ENCODE results near the gene NHSL1.
A peak's percentile ranks its signal among the peaks of the same experiment; 100 is the strongest.

Gene NHSL1

GRCh38 chr6:138410972-138411880 is 88.1 kb downstream of the NHSL1 start:
- TF ChIP-seq, protein P1, sequence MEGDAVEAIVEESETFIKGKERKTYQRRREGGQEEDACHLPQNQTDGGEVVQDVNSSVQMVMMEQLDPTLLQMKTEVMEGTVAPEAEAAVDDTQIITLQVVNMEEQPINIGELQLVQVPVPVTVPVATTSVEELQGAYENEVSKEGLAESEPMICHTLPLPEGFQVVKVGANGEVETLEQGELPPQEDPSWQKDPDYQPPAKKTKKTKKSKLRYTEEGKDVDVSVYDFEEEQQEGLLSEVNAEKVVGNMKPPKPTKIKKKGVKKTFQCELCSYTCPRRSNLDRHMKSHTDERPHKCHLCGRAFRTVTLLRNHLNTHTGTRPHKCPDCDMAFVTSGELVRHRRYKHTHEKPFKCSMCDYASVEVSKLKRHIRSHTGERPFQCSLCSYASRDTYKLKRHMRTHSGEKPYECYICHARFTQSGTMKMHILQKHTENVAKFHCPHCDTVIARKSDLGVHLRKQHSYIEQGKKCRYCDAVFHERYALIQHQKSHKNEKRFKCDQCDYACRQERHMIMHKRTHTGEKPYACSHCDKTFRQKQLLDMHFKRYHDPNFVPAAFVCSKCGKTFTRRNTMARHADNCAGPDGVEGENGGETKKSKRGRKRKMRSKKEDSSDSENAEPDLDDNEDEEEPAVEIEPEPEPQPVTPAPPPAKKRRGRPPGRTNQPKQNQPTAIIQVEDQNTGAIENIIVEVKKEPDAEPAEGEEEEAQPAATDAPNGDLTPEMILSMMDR (IDR thresholded peaks at IDR 0.05; ENCODE audit: control extremely low read depth, extremely low read depth, low read depth, missing control alignments): no peak
- ChIA-PET POLR2A (no interaction called here), CTCF (interaction anchor here (1.4 kb wide), 1 partner anchor 8 kb away, joined by 4 read pairs; no protein-coding TSS in a partner anchor)
- peak; percentile 29 for DNase-seq (ENCODE audit: extremely low spot score)

DNA sequence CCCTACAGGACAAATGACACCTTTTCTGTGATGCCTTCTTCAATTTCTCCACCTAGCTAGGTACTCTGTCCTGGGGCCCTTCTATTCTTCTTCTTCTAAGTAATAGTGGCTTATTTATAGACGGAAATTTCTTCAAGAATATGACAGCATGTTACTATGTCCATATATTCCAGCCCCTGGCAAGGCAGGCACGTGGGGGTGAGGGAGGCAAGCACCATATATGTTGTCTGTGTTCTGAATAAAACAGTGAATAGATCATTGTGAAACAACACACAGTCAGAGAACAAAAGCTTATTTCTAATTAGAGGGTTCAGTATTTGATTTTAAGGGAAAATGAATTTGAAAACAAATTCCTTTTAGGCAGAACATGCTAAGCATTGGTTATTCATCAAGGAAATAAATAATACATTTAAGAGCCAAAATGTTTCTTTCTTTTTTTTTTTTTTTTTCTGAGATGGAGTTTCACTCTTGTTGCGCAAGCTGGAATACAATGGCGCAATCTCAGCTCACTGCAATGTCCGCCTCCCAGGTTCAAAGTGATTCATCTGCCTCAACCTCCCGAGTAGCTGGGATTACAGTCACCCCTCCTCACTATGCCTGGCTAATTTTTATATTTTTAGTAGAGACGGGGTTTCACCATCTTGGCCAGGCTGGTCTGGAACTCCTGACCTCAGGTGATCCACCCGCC is 89.1 kb downstream of the NHSL1 start:
- TF ChIP-seq, protein P1 (IDR thresholded peaks at IDR 0.05; ENCODE audit: control extremely low read depth, extremely low read depth, low read depth, missing control alignments): no peak
- DNase-seq (ENCODE audit: extremely low spot score): no peak
- ChIA-PET POLR2A (interaction anchor here (0.7 kb wide), 1 partner anchor 1119 kb away, joined by 6 read pairs; no protein-coding TSS in a partner anchor), CTCF (no interaction called here)

- TF ChIP-seq, protein P1 (IDR thresholded peaks at IDR 0.05; ENCODE audit: control extremely low read depth, extremely low read depth, low read depth, missing control alignments): no peak
- POLR2A ChIA-PET: no interaction called here
- DNase-seq (ENCODE audit: extremely low spot score): no peak
- CTCF ChIA-PET: interaction anchor here (0.6 to 1.8 kb wide), 2 partner anchors 23 to 130 kb away, joined by 3 to 5 read pairs; no protein-coding TSS in a partner anchor
These were observed 92.9 kb downstream of the NHSL1 start for GRCh38 chr6:138406443-138406842.

DNA sequence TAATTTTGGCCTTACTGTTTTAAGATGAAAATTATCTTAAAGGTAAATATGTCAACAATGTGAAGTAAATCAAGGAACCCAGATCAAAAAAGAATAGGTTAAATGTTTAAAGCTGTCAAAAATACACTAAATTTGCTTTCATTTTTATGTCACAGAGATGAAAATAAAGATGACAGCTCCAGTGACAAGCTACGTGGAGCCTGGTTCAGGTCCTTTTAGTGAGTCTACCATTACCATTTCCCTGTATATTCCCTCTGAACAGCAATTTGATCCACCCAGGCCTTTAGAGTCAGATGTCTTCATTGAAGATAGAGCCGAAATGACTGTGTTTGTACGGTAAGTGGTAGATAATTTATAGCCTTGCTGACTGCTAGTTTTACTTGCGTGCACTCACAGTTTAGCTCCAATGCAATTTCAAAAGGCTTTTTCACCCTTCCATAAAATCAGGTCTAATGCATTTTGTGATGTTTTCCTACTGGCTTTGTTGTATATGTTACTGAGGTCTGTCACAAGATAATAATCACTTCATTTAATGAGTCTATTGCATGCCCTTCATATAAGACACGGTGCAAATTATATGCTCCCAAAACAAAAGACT is 93.4 kb downstream of the NHSL1 start:
- POLR2A ChIA-PET: no interaction called here
- TF ChIP-seq, protein P1 (IDR thresholded peaks at IDR 0.05; ENCODE audit: control extremely low read depth, extremely low read depth, low read depth, missing control alignments): no peak
- no peak for DNase-seq (ENCODE audit: extremely low spot score)
- CTCF ChIA-PET: interaction anchor here (0.6 to 3.3 kb wide), 7 partner anchors 9 to 289 kb away, joined by 3 to 29 read pairs (median 4); no protein-coding TSS in a partner anchor

DNA sequence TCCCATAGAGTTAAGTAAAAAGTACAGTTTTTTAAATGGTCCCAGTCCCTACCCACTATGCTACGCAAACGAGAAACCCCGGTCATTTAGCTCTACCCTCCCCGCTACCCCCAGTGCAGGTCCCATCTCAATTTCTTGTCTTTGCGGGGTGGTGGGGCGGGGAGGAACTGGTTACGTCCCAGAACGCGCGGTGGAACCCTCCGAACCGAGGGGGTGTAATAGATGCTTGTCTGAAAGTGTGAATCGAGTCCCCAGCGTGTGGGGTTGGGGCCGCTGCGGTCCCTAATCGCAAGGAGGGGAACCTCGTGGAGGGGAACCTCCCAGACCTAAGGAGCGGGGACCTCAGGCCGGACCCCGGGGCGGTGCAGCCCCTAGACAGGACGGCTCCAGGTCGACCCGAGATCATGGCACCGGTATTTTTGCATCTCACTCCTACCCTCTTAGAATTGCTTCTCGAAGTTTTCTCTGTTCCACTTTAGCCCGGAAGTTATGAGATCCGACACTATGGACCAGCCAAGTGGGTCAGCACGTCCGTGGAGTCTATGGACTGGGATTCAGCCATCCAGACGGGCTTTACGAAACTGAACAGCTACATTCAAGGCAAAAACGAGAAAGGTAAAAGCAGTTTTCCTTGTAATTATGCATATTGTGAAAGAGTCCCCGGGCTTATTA is 94.5 kb downstream of the NHSL1 start:
- CTCF ChIA-PET: interaction anchor here (0.6 to 3.3 kb wide), 16 partner anchors 10 to 288 kb away, joined by 3 to 29 read pairs (median 4); no protein-coding TSS in a partner anchor
- TF ChIP-seq, protein P1 (IDR thresholded peaks at IDR 0.05; ENCODE audit: control extremely low read depth, extremely low read depth, low read depth, missing control alignments): no peak
- POLR2A ChIA-PET: interaction anchor here (1.0 kb wide), 1 partner anchor 11 kb away, joined by 5 read pairs; no protein-coding TSS in a partner anchor
- DNase-seq (ENCODE audit: extremely low spot score): no peak
